Small intestine (tissue), 7 donors: ENCODE measurements around the gene PIK3R5. TPM values are rescaled to one million over a fixed set of nuclear protein-coding genes. Genes with fewer than 3 reads are reported as not detected.

Experiments
- DNase-seq, 2 donors: peaks; one replicate each; pipeline versions ENCODE4 v3.0.0 to v3.0.0-alpha.2; 2013
- FAIRE-seq: peaks from 2 replicates; lab custom pipeline; 2012; peaks lifted over from hg19 to GRCh38; lab: Jason Lieb, UNC
- H3K27ac ChIP-seq, 3 donors: one replicate each; pipeline ENCODE4 v1.5.1; 2013; ENCODE audit warnings: low read length in 2 of 3, mild to moderate bottlenecking in 2 of 3, control low read depth in 1 of 3, inconsistent platforms in 1 of 3, low read depth in 1 of 3, moderate library complexity in 1 of 3
- H3K27me3 ChIP-seq, 3 donors: one replicate each; pipeline ENCODE4 v1.6.1; 2013; ENCODE audit warnings: low read length in 3 of 3, inconsistent platforms in 1 of 3; ENCODE audit not compliant: control insufficient read depth in 3 of 3, insufficient read depth in 3 of 3
- H3K36me3 ChIP-seq, 3 donors: one replicate each; pipeline ENCODE4 v1.6.1; 2013; ENCODE audit warnings: low read length in 3 of 3, inconsistent platforms in 1 of 3, low read depth in 1 of 3, mild to moderate bottlenecking in 1 of 3, moderate library complexity in 1 of 3; ENCODE audit not compliant: control insufficient read depth in 3 of 3, insufficient read depth in 2 of 3
- H3K4me1 ChIP-seq, 3 donors: one replicate each; pipeline ENCODE4 v1.6.1; 2013; ENCODE audit warnings: low read length in 2 of 3, inconsistent platforms in 1 of 3, low read depth in 1 of 3, mild to moderate bottlenecking in 1 of 3, moderate library complexity in 1 of 3; ENCODE audit not compliant: control insufficient read depth in 3 of 3, insufficient read depth in 2 of 3
- H3K4me3 ChIP-seq, 3 donors: one replicate each; pipeline ENCODE4 v1.5.1; 2013; ENCODE audit warnings: low read length in 3 of 3, control low read depth in 1 of 3, inconsistent platforms in 1 of 3, low read depth in 1 of 3, mild to moderate bottlenecking in 1 of 3, moderate library complexity in 1 of 3
- H3K9me3 ChIP-seq, 2 donors: one replicate each; pipeline ENCODE4 v1.6.1; 2013; ENCODE audit warnings: low read depth in 1 of 2, low read length in 1 of 2; ENCODE audit not compliant: control insufficient read depth in 2 of 2, insufficient read depth in 1 of 2
- WGBS, 3 donors: extraction: QIAGEN DNeasy Blood & Tissue Kit; methylation state at CpG; one replicate each; pipeline ENCODE4 v1.1.7; 2013; 5-methylcytosine and 5-hydroxymethylcytosine counted together
- polyA plus RNA-seq, 4 donors: library from polyadenylated mRNA; stranded (reverse) in 3 of 4; unstranded in 1 of 4; fragments of 200-250 nt in 3 of 4; fragments of 120-200 nt in 1 of 4; gene quantifications; one replicate each; pipeline versions ENCODE4 v1.2.1 to v1.2.3, GENCODE V29; 2013
- donor health status: healthy with polysubstance abuse.
- donor health status: control.
- donor health status: control.
- donor health status: Bipolar disorder and iron deficiency.
- donor health status: healthy.

Gene PIK3R5
- polyA plus RNA-seq, 4 donors, result 1.3 to 4.6 (median 3.0) TPM

DNA sequence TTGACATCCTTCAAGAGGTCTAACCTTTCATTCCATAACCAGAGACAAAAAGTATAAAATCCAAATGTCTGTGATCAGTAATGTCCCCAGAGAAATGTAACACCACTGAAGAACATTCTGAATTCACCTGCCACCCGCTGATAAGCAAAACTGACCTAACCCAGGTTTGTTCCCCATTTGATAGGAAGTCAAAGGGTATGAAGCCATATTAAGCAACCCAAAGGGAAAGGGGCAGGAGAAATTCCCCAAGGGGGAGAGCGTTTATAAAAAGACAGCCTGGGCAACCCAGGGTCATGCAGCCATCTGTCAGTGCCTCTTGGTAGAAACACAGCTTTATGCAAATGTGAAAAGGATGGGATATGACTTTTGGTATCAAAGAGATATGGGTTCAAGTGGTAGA, 67.4 kb downstream of the PIK3R5 start:
- Histone ChIP-seq H3K36me3 (no peaks in the 10 kb centered on the region), H3K9me3 (no peaks in the 10 kb centered on the region), H3K4me1 (no peaks in the 10 kb centered on the region), H3K27me3 (peaks cover 0 to 10% (median 0%) of the 10 kb centered on the region in 3 donors), H3K27ac (no peak overlapping the region), H3K4me3 (no peak overlapping the region)
- FAIRE-seq (no peak), DNase-seq (no peak)
- WGBS, 3 donors, result 65 to 77% (median 76%) methylated on average over 2 of the region's 2 CpGs

DNA sequence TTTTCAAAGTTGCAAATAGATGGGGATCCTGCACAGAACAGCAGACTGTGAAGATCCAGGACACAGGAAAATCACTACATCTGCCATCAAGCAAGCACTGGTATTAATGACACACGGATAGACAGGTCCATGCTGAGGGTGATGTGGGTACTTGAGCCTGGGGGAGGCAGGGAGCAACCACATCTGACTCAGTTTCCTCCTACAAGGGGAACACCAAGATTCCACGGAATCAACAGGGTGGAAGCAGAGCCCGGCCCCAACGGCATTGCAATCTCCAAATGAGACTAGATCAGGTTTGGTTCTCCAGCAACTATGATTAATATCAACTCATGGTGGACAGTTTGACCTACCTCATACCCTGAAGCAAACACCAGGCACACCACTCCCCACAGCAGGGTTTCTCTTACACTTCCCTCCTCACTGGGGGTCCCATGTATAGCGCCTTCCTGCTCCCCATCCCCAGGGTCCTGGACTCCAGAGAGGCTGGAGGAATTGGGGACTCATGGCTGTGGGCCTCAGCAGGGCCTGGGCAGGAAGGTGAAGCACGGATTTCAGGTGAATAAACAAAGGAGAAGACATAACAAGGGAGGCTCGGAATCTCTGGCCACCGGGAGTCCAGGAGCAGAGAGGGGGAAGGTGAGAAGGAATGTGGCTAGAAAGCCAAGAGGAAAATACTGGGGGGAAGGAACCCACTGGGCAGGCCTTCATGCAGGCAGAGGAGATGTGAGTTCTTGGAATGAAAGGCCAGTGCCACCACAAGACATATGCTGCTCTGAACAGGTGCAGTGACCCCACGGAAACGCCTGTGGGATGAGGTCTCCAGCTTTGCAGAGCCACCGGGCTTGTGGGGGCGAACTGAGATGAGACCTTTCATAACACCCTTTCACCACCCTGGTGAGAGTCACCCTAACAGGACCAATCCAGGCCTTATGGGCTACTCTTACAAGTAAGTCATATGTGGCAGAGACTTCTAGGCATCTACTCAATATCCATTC, 68.6 kb downstream of the PIK3R5 start:
- Histone ChIP-seq H3K4me1 (no peaks in the 10 kb centered on the region), H3K4me3 (no peak overlapping the region), H3K36me3 (no peaks in the 10 kb centered on the region), H3K27ac (no peak overlapping the region), H3K9me3 (no peaks in the 10 kb centered on the region), H3K27me3 (peaks cover 0 to 10% (median 0%) of the 10 kb centered on the region in 3 donors)
- 71 to 84% (median 75%) methylated on average over 12 of the region's 12 CpGs for WGBS, 3 donors
- FAIRE-seq (no peak), DNase-seq (no peak)

DNA sequence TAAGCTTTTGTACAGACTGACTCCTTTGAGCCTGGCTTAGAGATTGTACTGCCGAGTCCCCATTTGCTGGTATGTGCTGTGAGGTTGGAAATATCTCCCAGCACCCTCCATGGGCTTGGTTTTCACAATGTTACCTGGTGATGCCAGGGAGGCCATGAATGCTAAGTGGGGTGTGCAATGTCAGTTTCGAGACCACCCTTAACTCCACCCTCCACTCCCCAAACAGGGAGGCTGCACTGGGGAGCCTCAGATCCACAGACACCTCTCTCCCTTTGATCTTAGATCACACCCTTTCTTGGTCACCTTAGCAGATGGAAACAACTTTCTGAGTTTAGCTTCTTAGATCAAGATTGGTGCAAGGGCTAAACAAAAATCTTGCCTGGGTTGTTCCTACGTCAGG, 69.4 kb downstream of the PIK3R5 start:
- H3K9me3 ChIP-seq, result no peaks in the 10 kb centered on the region
- FAIRE-seq (no peak), DNase-seq (no peak)
- H3K4me3 ChIP-seq, result no peak overlapping the region
- H3K4me1 ChIP-seq, result no peaks in the 10 kb centered on the region
- no peaks in the 10 kb centered on the region for H3K36me3 ChIP-seq
- WGBS, 3 donors, result 68 to 81% (median 70%) methylated on average over 3 of the region's 3 CpGs
- H3K27me3 ChIP-seq, result peaks cover 0 to 10% (median 0%) of the 10 kb centered on the region in 3 donors
- no peak overlapping the region for H3K27ac ChIP-seq

DNA sequence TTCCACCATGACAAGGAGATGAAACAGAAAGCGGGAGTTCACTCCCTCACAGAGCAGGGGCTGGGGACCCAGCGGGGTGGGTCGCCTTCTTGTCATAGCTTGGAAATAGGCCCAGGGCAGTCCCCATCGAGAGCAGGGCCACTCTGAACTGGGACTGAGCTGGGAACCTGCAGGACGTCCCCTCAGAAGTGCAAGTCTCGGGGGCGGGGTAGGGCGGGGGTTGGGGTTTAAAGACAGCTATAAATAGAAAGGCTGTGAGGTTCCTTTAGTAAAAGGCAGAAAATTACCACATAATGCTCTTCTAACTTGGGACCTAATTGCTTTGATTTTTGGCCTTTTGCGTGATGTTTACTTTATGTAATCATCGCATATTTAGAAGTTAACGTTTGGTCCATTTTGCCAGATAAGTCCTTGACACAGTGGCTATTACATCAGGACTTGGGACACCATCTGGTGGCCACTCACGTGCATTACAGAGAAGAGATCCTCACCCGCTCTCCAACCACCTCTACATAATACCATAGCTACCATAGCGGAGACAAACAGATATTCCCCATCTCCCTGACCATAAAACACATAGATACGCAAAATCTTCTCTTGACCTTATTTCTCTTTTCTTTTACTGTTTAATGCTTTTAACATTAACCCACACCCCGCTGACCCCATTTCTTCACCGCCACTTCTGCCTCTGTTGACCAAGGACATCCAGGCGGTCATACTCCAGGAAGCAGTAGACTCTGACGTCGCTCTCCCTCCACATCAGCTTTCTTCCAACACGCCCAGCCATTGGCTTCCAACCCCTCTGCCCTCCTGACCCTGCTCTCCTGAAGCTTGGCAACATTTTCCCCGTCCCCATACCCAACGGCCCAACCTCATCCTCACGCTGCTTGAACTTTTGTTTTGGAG, 70.6 kb downstream of the PIK3R5 start:
- WGBS, 3 donors, result 40 to 42% (median 40%) methylated on average over 24 of the region's 24 CpGs
- H3K4me3 ChIP-seq, result no peak overlapping the region
- FAIRE-seq, result no peak

DNA sequence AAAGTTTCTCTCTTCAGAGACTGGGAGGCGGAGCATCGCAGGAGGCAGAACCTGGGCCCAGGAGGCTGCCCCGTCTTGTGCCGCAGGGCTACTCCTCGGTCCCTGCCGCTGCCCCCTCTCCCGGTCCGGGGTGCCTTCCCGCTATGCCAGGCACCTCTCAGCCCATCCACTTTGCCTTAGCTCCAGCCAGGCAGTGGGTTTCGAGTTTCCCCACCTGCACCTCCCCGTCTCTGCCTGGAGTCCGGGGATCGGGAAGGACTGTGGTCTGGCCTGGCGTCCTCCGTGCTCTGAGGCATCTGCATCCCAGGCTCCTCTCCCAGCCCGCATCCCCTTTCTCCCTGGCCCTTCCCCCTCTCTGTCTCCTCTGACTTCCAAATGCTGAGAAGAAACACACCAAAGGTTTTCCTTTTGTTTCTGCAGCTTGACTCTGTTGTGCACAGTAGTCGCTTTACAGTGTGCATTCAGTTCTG, 71.3 kb downstream of the PIK3R5 start:
- no peak for DNase-seq
- WGBS, 3 donors, result 74 to 78% (median 75%) methylated on average over 17 of the region's 17 CpGs
- H3K9me3 ChIP-seq, result no peaks in the 10 kb centered on the region
- peaks cover 0 to 10% (median 0%) of the 10 kb centered on the region in 3 donors for H3K27me3 ChIP-seq
- no peaks in the 10 kb centered on the region for H3K4me1 ChIP-seq
- H3K4me3 ChIP-seq, result no peak overlapping the region
- no peak overlapping the region for H3K27ac ChIP-seq
- no peak for FAIRE-seq
- no peaks in the 10 kb centered on the region for H3K36me3 ChIP-seq

More for the DNA sequence above, 70.6 kb downstream of the PIK3R5 start:
- peak; percentile 60 to 75 for DNase-seq
- Histone ChIP-seq H3K36me3 (no peaks in the 10 kb centered on the region), H3K4me1 (no peaks in the 10 kb centered on the region), H3K27ac (no peak overlapping the region), H3K27me3 (peaks cover 0 to 10% (median 0%) of the 10 kb centered on the region in 3 donors), H3K9me3 (no peaks in the 10 kb centered on the region)

DNA sequence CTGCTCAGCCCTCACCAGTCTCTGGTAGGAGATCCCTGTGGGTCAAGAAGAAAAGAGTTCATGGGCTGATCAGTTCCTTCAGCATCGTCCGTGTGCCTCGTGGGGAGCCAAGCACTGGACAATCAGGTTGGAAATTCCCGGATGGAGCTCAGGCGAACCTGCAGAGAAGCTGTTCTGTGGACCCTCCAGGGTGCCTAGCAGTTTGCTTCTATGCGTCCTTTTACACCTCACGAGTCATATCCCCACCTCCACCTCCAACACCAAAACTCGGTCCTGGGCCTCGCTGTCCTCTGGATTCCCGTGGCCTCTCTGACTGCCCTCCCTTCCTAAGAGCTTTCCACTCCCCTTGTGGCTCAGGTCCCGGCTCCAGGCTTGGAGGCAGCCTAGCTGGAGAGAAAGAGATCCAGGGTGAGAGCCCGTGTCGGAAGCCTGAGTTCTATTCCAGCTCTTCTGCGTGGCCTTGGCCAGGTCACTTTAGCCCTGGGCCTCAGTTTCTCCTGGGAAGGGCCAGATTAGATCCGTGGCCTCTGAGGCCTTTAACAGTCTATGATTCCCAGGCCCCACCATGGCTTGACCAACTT, 71.8 kb downstream of the PIK3R5 start:
- no peak for FAIRE-seq
- peaks cover 0 to 6% (median 0%) of the 10 kb centered on the region in 3 donors for H3K27me3 ChIP-seq

DNA sequence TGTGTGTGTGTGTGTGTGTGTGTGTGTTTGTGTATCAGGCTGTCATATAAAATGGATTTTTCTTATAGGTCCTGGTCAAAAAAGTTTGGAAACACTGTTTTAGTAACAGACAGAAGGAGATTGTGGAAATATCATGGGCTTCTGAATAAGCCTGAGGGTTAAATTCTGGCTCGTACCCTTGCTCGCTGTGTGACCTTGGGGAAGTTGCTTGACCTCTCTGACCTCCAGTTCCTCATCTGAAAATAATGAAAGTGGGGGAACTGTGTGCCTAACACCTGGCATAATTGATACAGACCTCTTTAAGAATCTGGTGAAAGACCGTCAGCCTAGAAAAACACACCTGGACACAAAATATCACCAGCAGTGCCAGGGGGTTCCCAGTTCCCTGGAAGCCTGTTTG, 72.4 kb downstream of the PIK3R5 start:
- Histone ChIP-seq H3K27ac (no peak overlapping the region), H3K27me3 (peaks cover 0 to 6% (median 0%) of the 10 kb centered on the region in 3 donors), H3K4me1 (no peaks in the 10 kb centered on the region), H3K9me3 (no peaks in the 10 kb centered on the region), H3K4me3 (no peak overlapping the region), H3K36me3 (no peaks in the 10 kb centered on the region)
- DNase-seq (no peak), FAIRE-seq (no peak)
- 81 to 89% (median 87%) methylated on average over 3 of the region's 3 CpGs for WGBS, 3 donors

More for the DNA sequence above, 71.8 kb downstream of the PIK3R5 start:
- WGBS, 3 donors, result 84 to 89% (median 85%) methylated on average over 15 of the region's 15 CpGs
- Histone ChIP-seq H3K27ac (no peak overlapping the region), H3K9me3 (no peaks in the 10 kb centered on the region), H3K4me1 (no peaks in the 10 kb centered on the region), H3K4me3 (no peak overlapping the region), H3K36me3 (no peaks in the 10 kb centered on the region)
- no peak for DNase-seq

DNA sequence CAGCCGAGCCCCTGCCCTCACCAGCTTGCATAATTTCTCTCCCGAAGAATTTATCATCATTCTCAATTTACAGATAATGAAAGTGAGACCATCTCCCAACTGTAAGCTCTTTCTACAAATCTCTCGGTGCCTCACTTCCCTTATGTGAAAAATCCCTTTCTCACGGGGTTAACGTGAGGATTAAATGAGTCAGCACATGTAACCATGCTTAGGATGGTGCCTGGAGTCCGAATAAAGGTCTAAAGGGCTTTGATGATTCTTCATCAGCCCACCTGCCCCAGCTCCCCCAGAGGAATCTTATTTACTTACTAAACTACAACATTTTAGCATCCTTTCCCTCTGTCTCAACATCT, 73.2 kb downstream of the PIK3R5 start:
- Histone ChIP-seq H3K9me3 (no peaks in the 10 kb centered on the region), H3K4me1 (no peaks in the 10 kb centered on the region), H3K4me3 (no peak overlapping the region), H3K27me3 (peaks cover 0 to 6% (median 0%) of the 10 kb centered on the region in 3 donors), H3K36me3 (no peaks in the 10 kb centered on the region), H3K27ac (no peak overlapping the region)
- WGBS, 3 donors, result 30 to 54% (median 35%) methylated on average over 6 of the region's 6 CpGs
- FAIRE-seq (no peak), DNase-seq (no peak)
